Hepatocyte (in vitro differentiated cells): ENCODE results near the gene MYO1H. TPM values are rescaled to one million over a fixed set of nuclear protein-coding genes. Genes with fewer than 3 reads are reported as not detected.

Experiments used
- DNase-seq: peaks from one replicate; pipeline ENCODE4 v3.0.0-alpha.2; 2016; ENCODE audit warnings: low spot score
- H2AFZ ChIP-seq: fragments of 200-600 bp; sonication (generic); 2 replicates; pipeline ENCODE4 v1.6.0; 2016; ENCODE audit warnings: antibody characterized with exemption, mild to moderate bottlenecking
- H3K27ac ChIP-seq: fragments of 200-600 bp; sonication (generic); 2 replicates; pipeline ENCODE4 v1.5.1; 2016; ENCODE audit warnings: mild to moderate bottlenecking
- H3K27me3 ChIP-seq: fragments of 200-600 bp; sonication (generic); 2 replicates; pipeline ENCODE4 v1.6.1; 2016
- H3K36me3 ChIP-seq: fragments of 200-600 bp; sonication (generic); replicated peaks from 2 replicates; pipeline ENCODE4 v1.5.1; 2016; ENCODE audit warnings: low read depth; ENCODE audit not compliant: insufficient read depth
- H3K4me1 ChIP-seq: fragments of 200-600 bp; sonication (generic); 2 replicates; pipeline ENCODE4 v1.5.1; 2016; ENCODE audit warnings: mild to moderate bottlenecking, moderate library complexity; ENCODE audit not compliant: insufficient read depth
- H3K4me2 ChIP-seq: fragments of 200-600 bp; sonication (generic); 2 replicates; pipeline ENCODE4 v1.6.0; 2016
- H3K4me3 ChIP-seq: fragments of 200-600 bp; sonication (generic); 2 replicates; pipeline ENCODE4 v1.5.1; 2016; ENCODE audit warnings: mild to moderate bottlenecking
- H3K79me2 ChIP-seq: fragments of 200-600 bp; sonication (generic); 2 replicates; pipeline ENCODE4 v1.6.0; 2017; ENCODE audit warnings: mild to moderate bottlenecking
- H3K9me2 ChIP-seq: fragments of 200-600 bp; sonication (generic); replicated peaks from 2 replicates; pipeline ENCODE4 v1.6.0; 2017; ENCODE audit warnings: mild to moderate bottlenecking; ENCODE audit not compliant: insufficient read depth
- H3K9me3 ChIP-seq: fragments of 200-600 bp; sonication (generic); 2 replicates; pipeline ENCODE4 v1.5.1; 2016; ENCODE audit warnings: low read depth, mild to moderate bottlenecking
- H4K20me1 ChIP-seq: fragments of 200-600 bp; sonication (generic); 2 replicates; pipeline ENCODE4 v1.6.0; 2016; ENCODE audit warnings: mild to moderate bottlenecking; ENCODE audit not compliant: insufficient read depth, poor library complexity, severe bottlenecking
- CTCF ChIP-seq: fragments of 200-600 bp; sonication (generic); IDR thresholded peaks from 2 replicates; pipeline ENCODE4 v1.5.1; 2016; ENCODE audit warnings: antibody characterized with exemption, mild to moderate bottlenecking; ENCODE audit not compliant: poor library complexity
- EZH2 ChIP-seq: fragments of 200-600 bp; sonication (generic); IDR thresholded peaks from 2 replicates; pipeline ENCODE4 v1.6.1; 2016; ENCODE audit warnings: antibody characterized with exemption, mild to moderate bottlenecking, borderline replicate concordance
- EZH2phosphoT487 ChIP-seq: fragments of 200-600 bp; sonication (generic); IDR thresholded peaks from one replicate; pipeline ENCODE4 v1.6.1; 2018; ENCODE audit warnings: antibody characterized with exemption, mild to moderate bottlenecking, low read depth, moderate library complexity; ENCODE audit not compliant: unreplicated experiment, severe bottlenecking
- WGBS: methylation state at CpG from one replicate; pipeline ENCODE4 v1.1.6; 2016; ENCODE audit warnings: low lambda C conversion rate; ENCODE audit errors: missing lambda C conversion rate; 5-methylcytosine and 5-hydroxymethylcytosine counted together
- polyA plus RNA-seq: library from polyadenylated mRNA; unstranded; fragments of >200 nt; fragmentation: Nextera tagmentation; extraction: Ambion mirVana; gene quantifications from 2 replicates; pipeline ENCODE4 v1.2.1, GENCODE V29; 2016
- total RNA-seq: library from RNA; depleted of rRNA; stranded (reverse); fragments of >200 nt; gene quantifications from 2 replicates; pipeline ENCODE4 v1.2.3, GENCODE V29; 2014

The MYO1H gene
- total and polyA plus RNA-seq, 2 experiments from 2014 or later = not detected

- Histone ChIP-seq H3K4me1 (no peaks in the 10 kb centered on the region), H3K4me2 (no peak overlapping the region), H3K4me3 (no peak overlapping the region), H3K9me2 (no peaks in the 10 kb centered on the region), H4K20me1 (no peaks in the 10 kb centered on the region), H3K27ac (no peak overlapping the region), H3K79me2 (no peaks in the 10 kb centered on the region), H2AFZ (no peak overlapping the region), H3K27me3 (no peaks in the 10 kb centered on the region), H3K9me3 (no peaks in the 10 kb centered on the region), H3K36me3 (no peaks in the 10 kb centered on the region)
- WGBS = 94% methylated on average over 20 of the region's 20 CpGs
- DNase-seq = no peak
- TF ChIP-seq CTCF (no peak), EZH2phosphoT487 (no peak), EZH2 (no peak)
These were observed 11.5 kb downstream of the MYO1H start for GRCh38 chr12:109359131-109359690.

- Histone ChIP-seq H3K4me3 (no peak overlapping the region), H4K20me1 (no peaks in the 10 kb centered on the region), H2AFZ (no peak overlapping the region), H3K36me3 (no peaks in the 10 kb centered on the region), H3K9me3 (no peaks in the 10 kb centered on the region), H3K9me2 (no peaks in the 10 kb centered on the region), H3K4me2 (no peak overlapping the region), H3K4me1 (no peaks in the 10 kb centered on the region), H3K27me3 (peaks cover 8% of the 10 kb centered on the region), H3K79me2 (no peaks in the 10 kb centered on the region), H3K27ac (no peak overlapping the region)
- DNase-seq = no peak
- 90% methylated on average over 5 of the region's 5 CpGs for WGBS
- no peak for TF ChIP-seq EZH2phosphoT487
- TF ChIP-seq CTCF = no peak
- TF ChIP-seq EZH2 = no peak
These were observed 22.1 kb downstream of the MYO1H start for GRCh38 chr12:109369831-109370230.

- no peak for TF ChIP-seq EZH2phosphoT487
- no peak for TF ChIP-seq EZH2
- no peak for TF ChIP-seq CTCF
- no peaks in the 10 kb centered on the region for H3K9me3 ChIP-seq
- no peaks in the 10 kb centered on the region for H3K9me2 ChIP-seq
- no peaks in the 10 kb centered on the region for H3K36me3 ChIP-seq
- H3K27ac ChIP-seq = no peak overlapping the region
- no peak overlapping the region for H2AFZ ChIP-seq
- no peak overlapping the region for H3K4me2 ChIP-seq
- no peaks in the 10 kb centered on the region for H3K27me3 ChIP-seq
- DNase-seq = no peak
- H3K4me1 ChIP-seq = no peaks in the 10 kb centered on the region
- H4K20me1 ChIP-seq = no peaks in the 10 kb centered on the region
- H3K4me3 ChIP-seq = no peak overlapping the region
- WGBS = 61% methylated on average over 2 of the region's 2 CpGs
- no peaks in the 10 kb centered on the region for H3K79me2 ChIP-seq
These were observed 29.5 kb downstream of the MYO1H start for GRCh38 chr12:109377139-109377685.
